ENCODE data around the gene DOK3. TPM values are rescaled to one million over a fixed set of nuclear protein-coding genes. Genes with fewer than 3 reads are reported as not detected.

DOK3 gene
- total RNA-seq, 1 donor from 2014 or later: 13.6 TPM

DNA sequence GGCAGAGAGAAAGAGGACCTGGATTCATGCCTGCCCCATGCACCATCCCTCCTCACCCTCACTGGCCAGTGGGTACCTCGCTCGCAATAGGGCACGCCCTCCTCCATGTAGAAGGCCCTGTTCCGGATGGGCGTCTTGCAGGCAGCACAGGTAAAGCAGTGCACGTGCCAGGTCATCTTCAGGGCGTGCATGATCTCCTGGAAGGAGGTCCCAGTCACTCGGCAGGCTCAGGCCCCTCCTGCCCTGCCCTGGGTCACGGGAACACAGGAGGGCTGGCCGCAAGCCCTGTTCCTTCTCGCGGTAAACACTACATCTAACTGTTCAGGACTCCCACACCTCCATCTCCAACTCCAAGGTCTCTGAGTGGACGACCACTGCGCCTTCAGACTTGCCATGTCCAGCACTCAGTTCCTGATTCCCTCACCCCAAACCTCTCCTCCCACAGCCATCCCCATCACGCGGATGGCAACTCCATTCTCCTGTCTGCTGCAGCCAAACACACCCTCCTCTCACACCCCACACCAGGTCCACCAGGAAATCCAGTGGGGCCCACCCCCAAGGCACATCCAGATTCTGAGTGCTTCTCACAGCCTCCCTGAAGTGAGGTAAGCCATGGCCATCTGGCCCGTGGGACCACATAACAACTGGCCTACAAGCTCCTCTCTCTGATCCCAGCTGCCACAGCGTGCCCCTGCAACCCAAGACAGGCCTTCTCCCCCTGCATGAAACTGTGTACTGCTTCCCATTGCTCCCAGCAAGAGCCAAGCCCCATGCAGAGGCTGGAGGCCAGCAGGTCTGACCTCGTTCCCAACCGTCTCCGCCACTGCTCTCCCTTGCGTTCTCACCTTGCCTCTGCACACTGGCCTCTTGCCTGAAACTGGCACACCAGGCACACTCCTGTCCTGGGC lies 25.4 kb downstream of the DOK3 start:
- DNase-seq (ENCODE audit: low read depth): no peak

DNA sequence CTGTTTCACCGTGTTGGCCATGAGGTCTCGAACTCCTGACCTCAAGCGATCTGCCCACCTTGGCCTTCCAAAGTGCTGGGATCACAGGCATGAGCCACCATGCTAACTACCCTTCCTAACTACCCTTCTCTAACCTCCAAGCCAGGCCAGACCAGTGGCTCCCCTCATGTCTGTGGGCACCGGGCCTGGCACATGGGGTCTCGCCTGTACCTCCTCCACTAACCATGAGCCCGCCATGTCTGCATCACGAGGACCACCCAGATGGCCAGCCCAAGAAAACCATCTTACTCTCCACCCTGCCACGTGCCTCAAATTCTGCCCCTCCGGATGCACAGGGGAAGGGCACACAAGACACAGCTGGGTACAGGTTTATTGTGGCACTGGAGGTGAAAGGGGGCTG lies 26.6 kb downstream of the DOK3 start:
- no peak for DNase-seq (ENCODE audit: low read depth)

DNA sequence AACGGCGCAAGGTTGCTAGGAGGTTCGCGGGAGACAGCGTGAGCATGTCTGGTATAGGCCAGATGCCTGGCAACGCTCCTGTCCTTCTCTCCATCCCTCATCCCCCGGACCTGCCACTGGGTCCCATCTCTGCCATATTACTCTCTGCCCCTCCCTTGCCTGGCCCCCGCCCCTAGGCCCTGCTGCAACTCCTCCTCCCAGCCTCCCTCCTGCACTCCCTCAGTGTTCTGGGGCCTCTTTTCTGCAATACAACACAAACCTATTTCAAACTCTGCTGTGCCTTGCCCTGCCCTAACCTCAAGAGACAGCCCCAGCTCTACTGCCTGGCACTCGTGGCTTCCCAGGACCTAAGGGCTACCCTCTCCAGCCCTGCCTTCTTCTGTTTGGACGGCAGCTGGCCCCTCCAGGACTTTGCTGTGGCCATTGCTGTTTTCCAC lies 27.2 kb downstream of the DOK3 start:
- no peak for DNase-seq (ENCODE audit: low read depth)

- peak; percentile 61 for DNase-seq (ENCODE audit: low read depth)
Measured at GRCh38 chr5:177479774-177480173, 29.9 kb downstream of the DOK3 start.

- DNase-seq (ENCODE audit: low read depth): peak; percentile 29
Measured at GRCh38 chr5:177478711-177479646, 30.6 kb downstream of the DOK3 start.

- DNase-seq (ENCODE audit: low read depth): no peak
Measured at GRCh38 chr5:177477701-177478477, 31.7 kb downstream of the DOK3 start.

DNA sequence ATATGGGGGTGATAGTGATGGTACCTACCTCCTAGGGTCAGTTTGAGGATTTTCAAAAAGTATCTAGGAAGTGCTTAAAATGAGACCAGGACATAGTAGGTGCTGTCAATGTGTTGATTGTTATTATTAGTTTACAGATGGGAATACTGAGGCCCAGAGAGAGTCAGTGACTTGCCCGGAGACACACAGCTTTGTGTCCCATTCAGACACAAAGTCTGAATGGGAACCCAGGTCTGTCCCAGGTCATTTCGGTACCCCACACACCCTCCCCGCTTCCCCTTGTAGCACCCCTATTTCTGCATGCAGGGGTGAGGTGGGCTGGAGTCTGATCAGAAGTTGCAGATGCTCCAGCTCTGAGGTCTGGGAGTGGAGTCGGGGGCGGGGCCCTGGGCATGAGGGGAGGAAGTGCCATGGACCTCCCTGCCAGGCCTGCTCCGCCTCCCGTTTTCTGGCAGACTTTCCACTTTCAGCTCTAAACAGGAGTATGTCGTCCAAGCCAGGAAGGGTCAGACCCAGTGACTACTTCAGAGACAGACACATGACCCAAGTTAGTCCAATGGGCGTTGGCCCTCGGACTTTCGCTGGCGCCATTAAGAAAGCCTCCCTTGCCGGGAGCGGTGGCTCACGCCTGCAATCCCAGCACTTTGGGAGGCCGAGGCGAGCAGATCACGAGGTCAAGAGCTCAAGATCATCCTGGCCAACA lies 32.9 kb downstream of the DOK3 start:
- no peak for DNase-seq (ENCODE audit: low read depth)

DNA sequence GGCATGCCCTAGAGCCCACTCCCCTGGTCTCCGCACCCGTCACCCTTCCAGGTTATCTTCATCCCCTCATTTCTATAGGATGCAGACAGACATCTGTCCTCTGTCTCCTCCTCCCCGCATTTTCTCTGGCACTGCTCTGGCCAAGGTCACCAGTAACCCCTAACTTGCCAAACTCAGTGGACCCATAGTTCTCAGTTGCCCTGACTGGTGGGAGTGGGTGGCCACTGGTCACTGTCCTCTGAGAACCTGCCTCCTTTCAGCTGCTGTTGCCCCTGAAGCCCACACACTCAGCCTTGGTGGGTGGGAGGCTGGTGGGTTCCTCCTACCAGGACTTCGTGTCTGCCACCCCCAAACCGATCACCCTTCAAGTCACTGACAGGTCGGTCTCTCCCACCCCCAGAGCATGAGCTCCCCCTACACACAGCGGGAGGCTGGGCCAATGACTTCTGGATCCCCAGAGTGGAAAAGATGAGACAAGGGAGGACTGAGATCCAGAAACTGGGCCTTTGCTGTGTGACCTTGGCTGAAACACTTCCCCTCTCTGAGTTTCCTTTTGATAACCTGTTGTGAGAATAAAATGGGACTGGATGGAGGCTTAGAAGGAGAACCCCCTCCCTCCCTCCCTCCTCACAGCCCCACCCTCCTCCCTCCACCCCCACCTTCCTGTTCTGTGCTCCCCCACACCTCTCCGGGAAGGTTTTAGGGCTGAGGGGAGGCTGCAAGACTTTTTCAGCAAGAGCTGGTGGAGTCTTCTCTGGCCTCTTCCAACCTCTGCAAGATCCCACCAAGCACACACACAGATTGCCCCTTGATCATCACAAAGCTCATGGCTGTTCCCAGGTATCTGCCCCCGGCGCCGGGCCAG lies 33.8 kb downstream of the DOK3 start:
- DNase-seq (ENCODE audit: low read depth): no peak

GRCh38 chr5:177474846-177475562 lies 34.6 kb downstream of the DOK3 start:
- DNase-seq (ENCODE audit: low read depth): no peak

DNA sequence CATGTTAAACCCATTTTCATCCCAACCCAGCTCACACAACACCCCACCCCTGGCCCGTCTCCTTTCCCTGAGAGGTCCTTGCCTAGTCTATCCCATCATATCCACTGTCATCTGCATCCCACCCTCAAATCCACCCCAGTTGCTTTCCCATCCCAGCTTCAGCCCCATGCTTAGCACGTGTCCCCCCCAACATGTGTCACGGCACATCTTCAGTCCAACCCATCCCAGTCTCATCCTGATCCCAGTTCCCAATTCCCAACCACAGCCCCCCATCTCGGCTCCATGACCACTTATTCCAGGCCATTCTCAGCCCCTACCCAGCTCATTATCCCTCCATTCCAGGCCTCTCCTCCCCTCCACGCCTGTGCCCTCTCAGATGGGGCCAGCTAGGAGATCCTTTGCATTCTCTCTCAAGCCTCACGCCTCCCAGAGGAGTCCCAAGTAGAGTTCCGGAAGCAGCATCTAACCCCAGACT lies 35.6 kb downstream of the DOK3 start:
- DNase-seq (ENCODE audit: low read depth): no peak

DNA sequence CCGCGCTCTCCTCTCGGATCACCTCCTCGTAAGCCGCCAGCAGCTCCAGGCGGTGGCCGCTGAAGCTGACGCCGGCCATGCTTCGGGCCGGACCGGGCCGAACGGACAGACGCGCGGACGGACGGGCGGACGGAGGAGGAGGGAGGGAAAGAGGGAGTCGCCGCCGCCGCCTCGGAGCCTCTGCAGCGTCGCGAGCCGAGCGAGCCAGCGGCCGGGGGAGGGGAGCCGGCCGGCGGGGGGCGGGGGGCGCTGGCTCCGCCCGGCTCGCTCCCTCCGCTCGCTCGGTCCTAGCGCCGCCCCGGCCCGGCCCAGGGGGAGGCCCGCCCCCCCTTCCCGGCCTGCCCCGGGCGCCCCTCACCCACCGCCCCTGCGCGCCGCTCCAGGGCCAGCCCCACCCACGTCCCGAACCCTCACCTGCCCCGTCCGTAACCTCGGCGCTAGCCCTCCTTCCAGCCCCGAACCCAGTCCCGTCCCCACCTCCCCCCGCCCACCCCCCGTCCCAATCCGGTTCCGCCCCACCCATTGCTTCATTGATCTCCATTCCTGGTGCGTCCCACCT lies 36.1 kb downstream of the DOK3 start, which contains the start of gene DBN1:
TSS of gene DBN1 (minus strand) at position 192 of the 559 bp plus-strand sequence. CDS start at position 79, 113 bp downstream.
- no peak for DNase-seq (ENCODE audit: low read depth)

GRCh38 chr5:177472460-177473442 lies 36.9 kb downstream of the DOK3 start:
- DNase-seq (ENCODE audit: low read depth): no peak

DNA sequence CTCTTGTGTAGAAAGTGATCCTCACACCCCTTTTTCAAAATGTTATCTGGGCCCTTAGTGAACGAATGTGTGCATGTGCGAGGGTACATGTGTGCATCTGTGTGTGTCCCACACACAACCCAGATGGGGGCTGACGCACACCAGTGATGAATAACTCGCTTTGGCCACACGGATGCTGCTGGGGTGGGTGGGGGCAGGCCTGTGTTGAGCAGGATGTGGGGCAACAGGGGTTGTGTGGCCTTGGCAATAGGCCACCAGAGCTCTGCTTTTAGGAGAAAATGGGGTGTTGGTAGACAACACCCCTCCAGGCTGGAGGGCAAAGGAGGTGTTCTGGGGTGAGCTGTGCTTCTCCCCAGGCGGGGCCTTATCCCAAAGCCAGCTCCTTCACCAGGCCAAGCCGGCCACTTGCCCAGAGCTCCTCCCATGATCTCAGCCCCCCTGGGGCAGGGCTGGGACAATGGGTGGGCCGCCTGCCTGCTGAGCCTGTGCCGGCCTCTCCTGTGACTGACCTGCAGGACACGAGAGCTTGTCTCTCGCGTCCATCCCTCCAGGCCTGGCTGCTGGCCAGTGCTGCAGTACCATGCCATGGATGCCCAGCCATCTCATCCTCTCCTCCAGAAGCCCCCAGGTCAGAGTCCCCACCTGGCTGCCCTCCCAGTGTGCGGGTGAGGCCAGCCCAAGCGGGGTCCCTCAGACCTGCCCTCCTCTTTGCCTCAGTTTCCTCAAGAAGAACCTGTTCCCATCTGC lies 37.8 kb downstream of the DOK3 start:
- DNase-seq (ENCODE audit: low read depth): no peak

DNA sequence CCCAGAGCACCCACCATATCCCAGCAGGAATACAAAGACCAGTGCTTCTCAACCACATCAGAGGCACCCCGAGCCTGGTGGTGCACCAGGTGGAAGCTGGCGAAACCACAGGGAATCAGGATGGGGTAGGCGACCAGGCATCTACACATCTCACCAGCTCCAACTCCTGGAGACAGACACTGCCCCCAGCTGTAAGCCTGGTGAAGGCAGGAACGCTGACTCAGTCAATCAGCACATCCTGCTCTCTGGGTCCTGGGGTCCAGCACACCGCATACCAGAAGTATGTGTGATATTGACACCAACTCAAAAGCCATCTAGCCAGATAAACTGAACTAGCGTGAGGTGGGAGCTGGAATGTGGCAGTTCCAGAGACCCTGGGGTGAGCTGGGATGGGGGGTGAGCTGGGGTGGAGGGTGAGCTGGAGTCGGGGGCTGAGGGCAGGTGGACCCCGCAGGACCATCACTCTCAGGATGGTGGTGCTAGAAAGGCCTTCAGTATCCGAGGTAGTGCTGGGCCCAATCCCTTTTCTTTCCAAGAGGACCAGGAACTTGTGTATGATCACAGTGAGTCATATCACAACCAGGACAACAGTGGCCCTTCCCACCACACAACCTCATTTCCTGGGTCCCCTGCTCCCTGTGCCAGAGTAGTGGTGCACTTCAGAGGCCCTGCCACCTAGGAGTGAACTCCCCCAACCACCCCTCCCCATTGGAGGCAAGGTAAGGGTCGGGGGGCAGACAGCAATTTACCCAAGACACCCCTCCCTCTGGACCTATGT lies 38.7 kb downstream of the DOK3 start:
- DNase-seq (ENCODE audit: low read depth): peak; percentile 34

- DNase-seq (ENCODE audit: low read depth): no peak
Measured at GRCh38 chr5:177469750-177470525, 39.7 kb downstream of the DOK3 start.
